K562 (cell line): ENCODE data around the gene CHST8.

Experiments
- CEBPB ChIP-seq: fragments of 450-650 bp; IDR thresholded peaks from 2 replicates; pipeline ENCODE4 v1.6.1; 2016; ENCODE audit warnings: missing genetic modification characterization, missing compliant biosample characterization
- E2F6 ChIP-seq, 2 experiments: IDR thresholded peaks; 2 replicates each; pipeline ENCODE4 v1.6.1; 2011; ENCODE audit warnings: borderline replicate concordance in 1 of 2, control low read depth in 1 of 2, low read depth in 1 of 2, low read length in 1 of 2, mild to moderate bottlenecking in 1 of 2, mixed read lengths in 1 of 2, moderate library complexity in 1 of 2; ENCODE audit not compliant: insufficient read depth in 1 of 2, insufficient read length in 1 of 2, poor library complexity in 1 of 2, severe bottlenecking in 1 of 2; ENCODE audit errors: extremely low read depth in 1 of 2
- GTF2F1 ChIP-seq: IDR thresholded peaks from 2 replicates; pipeline ENCODE4 v1.6.1; 2011; ENCODE audit warnings: low read depth, low read length, improper control_type of control experiment
- HDAC2 ChIP-seq: fragments of 450-650 bp; IDR thresholded peaks from 2 replicates; pipeline ENCODE4 v1.6.1; 2016; ENCODE audit warnings: mild to moderate bottlenecking
- JUN ChIP-seq, 2 experiments: sonication (generic) in 1 of 2; formaldehyde crosslinking in 1 of 2; IDR thresholded peaks; 2 replicates each; pipeline versions ENCODE4 v1.6.1 to v1.8.0; 2012 to 2022; ENCODE audit warnings: borderline replicate concordance in 2 of 2, mild to moderate bottlenecking in 2 of 2, improper control_type of control experiment in 1 of 2, low read depth in 1 of 2, low read length in 1 of 2, missing genetic modification reagents in 1 of 2
- MAZ ChIP-seq, 2 experiments: fragments of 450-650 bp in 1 of 2; sonication (generic) in 1 of 2; formaldehyde crosslinking; IDR thresholded peaks in 1 of 2; conservative IDR thresholded peaks in 1 of 2; 2 replicates each; pipeline versions ENCODE4 v1.4.0 to v1.5.0; 2020; ENCODE audit warnings: mild to moderate bottlenecking in 1 of 2, missing genetic modification reagents in 1 of 2
- SMAD1 ChIP-seq: fragments of 150-350 bp; IDR thresholded peaks from 2 replicates; pipeline ENCODE4 v1.6.1; 2014; ENCODE audit warnings: low read length, low read depth; ENCODE audit not compliant: partially characterized antibody
- UBTF ChIP-seq, 2 experiments: IDR thresholded peaks; 2 replicates each; pipeline ENCODE4 v1.6.1; 2012; ENCODE audit warnings: improper control_type of control experiment in 2 of 2, low read depth in 2 of 2, low read length in 2 of 2, borderline replicate concordance in 1 of 2

- no peak for TF ChIP-seq GTF2F1
- no peak for TF ChIP-seq CEBPB (tag)
- no peak for TF ChIP-seq HDAC2
- no peak for TF ChIP-seq MAZ (CRISPR knock-in tag; conservative IDR thresholded peaks at IDR 0.05 in 1 of 2, IDR thresholded peaks at IDR 0.05 in 1 of 2)
- no peak for TF ChIP-seq JUN (IDR thresholded peaks at IDR 0.05; ENCODE audit: borderline replicate concordance, low read depth, low read length)
- no peak for TF ChIP-seq JUN (CRISPR knock-in tag; IDR thresholded peaks at IDR 0.05; ENCODE audit: borderline replicate concordance)
- TF ChIP-seq UBTF (IDR thresholded peaks at IDR 0.05; ENCODE audit: borderline replicate concordance in 1 of 2, low read depth in 2 of 2, low read length in 2 of 2), result no peak
- TF ChIP-seq E2F6 (IDR thresholded peaks at IDR 0.05; ENCODE audit: borderline replicate concordance in 1 of 2, extremely low read depth in 1 of 2, insufficient read depth in 1 of 2, insufficient read length in 1 of 2, low read depth in 1 of 2, low read length in 1 of 2, poor library complexity in 1 of 2, severe bottlenecking in 1 of 2), result no peak
- TF ChIP-seq SMAD1, result no peak
These were observed at the start of gene CHST8 for GRCh38 chr19:33621811-33622504.
